ENCODE measurements around the gene MORN5.

MORN5 gene

GRCh38 chr9:122218071-122218934 is 58.6 kb downstream of the MORN5 start:
- peak; percentile 31 for DNase-seq

- peak; percentile 3 for DNase-seq
These were observed 59.5 kb downstream of the MORN5 start for GRCh38 chr9:122218935-122219855.

- DNase-seq = no peak
These were observed 60.4 kb downstream of the MORN5 start for GRCh38 chr9:122219856-122220672.

GRCh38 chr9:122220673-122221182 is 61.0 kb downstream of the MORN5 start:
- no peak for DNase-seq

GRCh38 chr9:122221183-122221811 is 61.6 kb downstream of the MORN5 start:
- no peak for DNase-seq

- no peak for DNase-seq
These were observed 63.1 kb downstream of the MORN5 start for GRCh38 chr9:122222791-122223190.

GRCh38 chr9:122223435-122223834 is 63.7 kb downstream of the MORN5 start:
- no peak for DNase-seq

- DNase-seq = no peak
These were observed 65.8 kb downstream of the MORN5 start for GRCh38 chr9:122225312-122226141.

GRCh38 chr9:122226142-122226757 is 66.5 kb downstream of the MORN5 start:
- no peak for DNase-seq

GRCh38 chr9:122226758-122227574 is 67.3 kb downstream of the MORN5 start:
- no peak for DNase-seq

GRCh38 chr9:122227575-122227900 is 67.8 kb downstream of the MORN5 start:
- no peak for DNase-seq

- DNase-seq = no peak
These were observed 68.5 kb downstream of the MORN5 start for GRCh38 chr9:122228191-122228567.

GRCh38 chr9:122228568-122229484 is 69.1 kb downstream of the MORN5 start, which contains the start of gene LHX6:
Gene LHX6 (minus strand): TSS chr9:122228957. CDS start chr9:122228740, 217 bp downstream.
- DNase-seq = peak; percentile 16

- DNase-seq = no peak
These were observed 69.8 kb downstream of the MORN5 start for GRCh38 chr9:122229485-122229837.

GRCh38 chr9:122232796-122233306 is 73.1 kb downstream of the MORN5 start:
- DNase-seq = no peak

GRCh38 chr9:122234022-122234748 is 74.5 kb downstream of the MORN5 start:
- no peak for DNase-seq

GRCh38 chr9:122236681-122237080 is 77.0 kb downstream of the MORN5 start:
- DNase-seq = no peak

- DNase-seq = no peak
These were observed 80.0 kb downstream of the MORN5 start for GRCh38 chr9:122239722-122240121.

All from MV-4-11 (cell line).